Vagina (tissue), 2 donors: ENCODE data around the gene FAM234B.

Experiments
- CTCF ChIP-seq, 3 experiments: fragments of 450-650 bp in 2 of 3; fragments of 200-600 bp in 1 of 3; sonication (generic) in 1 of 3; IDR thresholded peaks; one replicate each; pipeline ENCODE4 v1.5.1; 2017 to 2019; ENCODE audit warnings: antibody characterized with exemption in 3 of 3, mild to moderate bottlenecking in 2 of 3, moderate library complexity in 2 of 3
- POLR2AphosphoS5 ChIP-seq, 2 donors: sonication (generic); formaldehyde crosslinking; IDR thresholded peaks; one replicate each; pipeline ENCODE4 v1.9.0; 2017; ENCODE audit warnings: antibody characterized with exemption in 2 of 2, mild to moderate bottlenecking in 2 of 2, low read depth in 1 of 2; ENCODE audit not compliant: insufficient read depth in 1 of 2

GRCh38 chr12:13074396-13075117, 30.4 kb downstream of the FAM234B start:
- TF ChIP-seq CTCF (IDR thresholded peaks at IDR 0.05) (no peak), POLR2AphosphoS5 (IDR thresholded peaks at IDR 0.05; ENCODE audit: insufficient read depth in 1 of 2, low read depth in 1 of 2) (no peak)
